B cell (primary cell): Measurements from ENCODE around the gene KANK2. TPM values are rescaled to one million over a fixed set of nuclear protein-coding genes. Genes with fewer than 3 reads are reported as not detected.
"Not testable (repeated sequence)": the region's sequence is repeated elsewhere in the genome, so short reads cannot be mapped to it uniquely, and the experiment has no call there.

Experiments
- ATAC-seq: fragments of 200-7000 bp; cut with Tn5 transposase; one replicate; pipeline ENCODE4 v1.10.0; 2021; ENCODE audit warnings: low read depth, mild to moderate bottlenecking, moderate number of reproducible peaks, moderate library complexity
- CTCF ChIA-PET: fragments of 350-600 bp; sonication (Branson Sonifier 250); formaldehyde crosslinking; loops from one replicate; lab custom pipeline; 2021; ENCODE audit warnings: antibody characterized with exemption, inconsistent platforms; lab: Charles Lee
- POLR2A ChIA-PET: fragments of 350-600 bp; sonication (Branson Sonifier 250); formaldehyde crosslinking; loops from one replicate; lab custom pipeline; 2021; ENCODE audit warnings: antibody characterized with exemption; lab: Charles Lee
- DNase-seq: peaks from one replicate; pipeline ENCODE4 v3.0.0; 2013
- H2AFZ ChIP-seq: 2 replicates; pipeline ENCODE4 v1.6.1; 2012; ENCODE audit warnings: mild to moderate bottlenecking, low read depth, low read length; ENCODE audit not compliant: insufficient read depth, poor library complexity, severe bottlenecking
- H3K27ac ChIP-seq, 2 donors: 1 replicate in 1 of 2; 2 replicates in 1 of 2; pipeline ENCODE4 v1.5.1; 2012 to 2013; ENCODE audit warnings: low read length in 2 of 2, mild to moderate bottlenecking in 2 of 2, moderate library complexity in 1 of 2
- H3K27me3 ChIP-seq, 4 experiments: fragments of 200-600 bp in 1 of 4; sonication (generic) in 1 of 4; replicated peaks in 1 of 4; 1 replicate in 2 of 4; 2 replicates in 2 of 4; pipeline versions ENCODE4 v1.6.1 to v1.7.0; 2013 to 2016; ENCODE audit warnings: low read length in 3 of 4, mild to moderate bottlenecking in 2 of 4, mixed read lengths in 1 of 4, moderate library complexity in 1 of 4; ENCODE audit not compliant: insufficient read depth in 4 of 4, control insufficient read depth in 3 of 4; ENCODE audit errors: control extremely low read depth in 1 of 4
- H3K36me3 ChIP-seq, 2 experiments: replicated peaks in 1 of 2; 1 replicate in 1 of 2; 2 replicates in 1 of 2; pipeline versions ENCODE4 v1.6.1 to v1.7.1; 2013; ENCODE audit warnings: low read length in 1 of 2; ENCODE audit not compliant: insufficient read depth in 2 of 2, control insufficient read depth in 1 of 2; ENCODE audit errors: control extremely low read depth in 1 of 2, extremely low read depth in 1 of 2
- H3K4me1 ChIP-seq, 2 donors: fragments of 200-600 bp in 1 of 2; sonication (generic) in 1 of 2; 1 replicate in 1 of 2; 2 replicates in 1 of 2; pipeline versions ENCODE4 v1.5.1 to v1.6.1; 2013 to 2017; ENCODE audit warnings: low read length in 2 of 2; ENCODE audit not compliant: control insufficient read depth in 2 of 2, insufficient read depth in 2 of 2
- H3K4me2 ChIP-seq: replicated peaks from 2 replicates; pipeline ENCODE3; 2012; ENCODE audit warnings: mild to moderate bottlenecking, low read depth, low read length; ENCODE audit not compliant: poor library complexity, severe bottlenecking
- H3K4me3 ChIP-seq, 5 experiments: fragments of 200-600 bp in 1 of 5; sonication (generic) in 1 of 5; 1 replicate in 3 of 5; 2 replicates in 2 of 5; pipeline versions ENCODE4 v1.5.1 to v1.7.0; 2011 to 2016; ENCODE audit warnings: low read length in 4 of 5, mild to moderate bottlenecking in 4 of 5, low read depth in 2 of 5, control low read depth in 1 of 5, moderate library complexity in 1 of 5; ENCODE audit not compliant: insufficient read depth in 1 of 5; ENCODE audit errors: control extremely low read depth in 1 of 5, extremely low read depth in 1 of 5
- H3K79me2 ChIP-seq: fragments of 200-600 bp; sonication (generic); one replicate; pipeline ENCODE4 v1.6.0; 2016; ENCODE audit warnings: low read length; ENCODE audit not compliant: control insufficient read depth, insufficient read depth
- H3K9ac ChIP-seq: fragments of 200-600 bp; sonication (generic); 2 replicates; pipeline ENCODE4 v1.6.1; 2017; ENCODE audit warnings: mild to moderate bottlenecking, low read length, moderate library complexity
- H3K9me3 ChIP-seq, 3 donors: one replicate each; pipeline versions ENCODE4 v1.6.1 to v1.7.1; 2013; ENCODE audit warnings: low read length in 2 of 3; ENCODE audit not compliant: control insufficient read depth in 2 of 3, insufficient read depth in 1 of 3; ENCODE audit errors: control extremely low read depth in 1 of 3
- H4K20me1 ChIP-seq: 2 replicates; pipeline ENCODE4 v1.6.0; 2012; ENCODE audit warnings: mild to moderate bottlenecking, low read length; ENCODE audit not compliant: insufficient read depth, control insufficient read depth, poor library complexity, severe bottlenecking
- H3K27ac Mint-ChIP-seq: one replicate; pipeline ENCODE4 v1.8.0; 2021; ENCODE audit warnings: mixed read lengths
- H3K27me3 Mint-ChIP-seq: one replicate; pipeline ENCODE4 v1.8.0; 2021; ENCODE audit warnings: mixed read lengths
- H3K4me1 Mint-ChIP-seq: one replicate; pipeline ENCODE4 v1.8.0; 2021; ENCODE audit warnings: mixed read lengths
- H3K4me3 Mint-ChIP-seq: one replicate; pipeline ENCODE4 v1.8.0; 2021; ENCODE audit warnings: mixed read lengths
- H3K9me3 Mint-ChIP-seq: one replicate; pipeline ENCODE4 v1.8.0; 2022; ENCODE audit warnings: mixed read lengths; ENCODE audit not compliant: insufficient read depth
- CTCF ChIP-seq: fragments of 200-600 bp; IDR thresholded peaks from one replicate; pipeline ENCODE4 v1.8.0; 2022; ENCODE audit warnings: antibody characterized with exemption, mild to moderate bottlenecking
- EZH2 ChIP-seq: IDR thresholded peaks from 2 replicates; pipeline ENCODE4 v1.6.1; 2012; ENCODE audit warnings: borderline replicate concordance, low read depth, mild to moderate bottlenecking, moderate library complexity, low read length; ENCODE audit not compliant: insufficient read depth, poor library complexity, severe bottlenecking
- WGBS: methylation state at CpG from one replicate; pipeline ENCODE4 v1.1.5; 2013; ENCODE audit warnings: missing lambda C conversion rate; ENCODE audit not compliant: insufficient coverage; 5-methylcytosine and 5-hydroxymethylcytosine counted together
- intact Hi-C: fragments of 100-400 bp; cut with micrococcal nuclease; formaldehyde crosslinking; loops from one replicate; pipeline ENCODE4 v1.10.0; 2022
- polyA plus RNA-seq: library from polyadenylated mRNA; depleted of rRNA; stranded (reverse); fragments of >200 nt; gene quantifications from 2 replicates; pipeline ENCODE4 v1.2.3, GENCODE V29; 2012
- total RNA-seq, 2 donors: library from RNA; stranded (reverse); fragments of 120-200 nt in 1 of 2; gene quantifications; 1 replicate in 1 of 2; 2 replicates in 1 of 2; pipeline versions ENCODE4 v1.2.3 to v1.2.4, GENCODE V29; 2013 to 2022

Gene KANK2
- total and polyA plus RNA-seq, 2 donors (not counting 1 experiment from before 2014, with no cell fraction given) = 0.54 to 18.9 TPM

DNA sequence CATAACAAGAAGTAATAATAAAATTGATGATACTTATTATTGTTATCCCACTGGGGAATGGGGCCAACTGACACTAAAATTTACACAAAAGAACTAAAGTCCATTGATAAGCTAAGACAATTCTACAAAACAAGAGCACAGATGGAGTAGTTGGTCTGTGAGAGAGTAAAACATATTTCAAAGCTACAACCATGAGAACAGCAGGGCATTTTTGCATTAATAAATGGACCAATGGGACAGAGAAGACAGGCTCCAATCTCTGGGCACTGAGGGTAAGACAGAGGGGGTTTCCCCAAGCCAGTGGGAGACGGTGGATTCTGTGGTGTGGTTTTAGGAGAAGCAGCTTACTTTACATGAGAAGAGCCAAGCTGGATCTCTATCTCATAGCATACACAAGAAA lies 14.4 kb downstream of the KANK2 start:
- Mint-ChIP-seq H3K4me3 (no peak overlapping the region), H3K9me3 (no peaks in the 10 kb centered on the region), H3K27ac (no peak overlapping the region), H3K4me1 (peaks cover 14% of the 10 kb centered on the region), H3K27me3 (peaks cover 19% of the 10 kb centered on the region)
- TF ChIP-seq CTCF = no peak
- no peak for TF ChIP-seq EZH2
- Histone ChIP-seq H3K27ac (no peak overlapping the region), H3K4me2 (no peak overlapping the region), H3K9me3 (no peaks in the 10 kb centered on the region), H3K4me3 (no peak overlapping the region), H3K27me3 (peaks cover 0 to 17% (median 5%) of the 10 kb centered on the region in 4 experiments), H3K36me3 (no peaks in the 10 kb centered on the region), H4K20me1 (no peaks in the 10 kb centered on the region), H3K79me2 (no peaks in the 10 kb centered on the region), H3K4me1 (peaks cover 12 to 15% of the 10 kb centered on the region in 2 donors), H2AFZ (no peak overlapping the region), H3K9ac (no peak overlapping the region)
- ChIA-PET CTCF (interaction anchor here (1.6 kb wide), 1 partner anchor 57 kb away, joined by 5 read pairs; no protein-coding TSS in a partner anchor), POLR2A (interaction anchor here (0.6 kb wide), 2 partner anchors 10 to 48 kb away, joined by 4 to 9 read pairs; no protein-coding TSS in a partner anchor)
- ATAC-seq = no peak
- no peak for DNase-seq
- intact Hi-C loops = no loop called here
- WGBS = no CpG with 5 or more reads among the region's 1 CpG

DNA sequence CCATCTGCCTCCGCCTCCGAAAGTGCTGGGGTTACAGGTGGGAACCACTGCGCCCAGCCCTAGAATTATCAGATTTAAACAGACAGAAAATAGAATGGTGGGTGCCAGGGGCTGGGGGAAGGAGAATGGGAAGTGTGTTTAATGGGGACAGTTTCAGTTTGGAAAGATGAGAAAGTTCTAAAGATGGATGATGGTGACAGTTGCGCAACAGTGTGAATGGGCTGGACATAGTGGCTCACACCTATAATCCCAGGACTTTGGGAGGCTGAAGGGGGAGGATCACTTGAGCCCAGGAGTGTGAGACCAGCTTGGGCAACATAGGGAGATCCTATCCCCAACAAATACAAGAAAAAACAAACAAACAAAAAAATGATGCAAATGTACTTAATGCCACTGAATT lies 15.9 kb downstream of the KANK2 start:
- peaks cover 12 to 15% of the 10 kb centered on the region in 2 donors for H3K4me1 ChIP-seq
- H3K9ac ChIP-seq = no peak overlapping the region
- Mint-ChIP-seq H3K27ac (peak overlapping the region; percentile 10), H3K4me1 (peaks cover 17% of the 10 kb centered on the region), H3K4me3 (peak overlapping the region; percentile 2), H3K9me3 (no peaks in the 10 kb centered on the region), H3K27me3 (peaks cover 23% of the 10 kb centered on the region)
- peaks cover 0 to under 1% (median 0%) of the 10 kb centered on the region in 3 donors for H3K9me3 ChIP-seq
- H3K4me2 ChIP-seq = no peak overlapping the region
- ChIA-PET POLR2A (no interaction called here), CTCF (no interaction called here)
- no peak overlapping the region for H2AFZ ChIP-seq
- WGBS = no CpG with 5 or more reads among the region's 4 CpGs
- intact Hi-C loops = no loop called here
- DNase-seq (no peak), ATAC-seq (no peak)
- peaks cover 0 to 20% (median 7%) of the 10 kb centered on the region in 4 experiments for H3K27me3 ChIP-seq
- no peak overlapping the region for H3K4me3 ChIP-seq
- no peak overlapping the region for H3K27ac ChIP-seq
- H3K36me3 ChIP-seq = no peaks in the 10 kb centered on the region
- no peaks in the 10 kb centered on the region for H3K79me2 ChIP-seq
- TF ChIP-seq EZH2 (no peak), CTCF (no peak)
- H4K20me1 ChIP-seq = no peaks in the 10 kb centered on the region

- not testable (repeated sequence) for H3K4me2 ChIP-seq
These were observed 16.4 kb downstream of the KANK2 start for GRCh38 chr19:11180975-11181374.

More at GRCh38 chr19:11180975-11181374, 16.4 kb downstream of the KANK2 start:
- Histone ChIP-seq H3K27me3 (peaks cover 0 to 20% (median 7%) of the 10 kb centered on the region in 4 experiments), H3K4me1 (peaks cover 12 to 15% of the 10 kb centered on the region in 2 donors)
- H3K4me3 ChIP-seq, ATAC-seq, H3K4me3 Mint-ChIP-seq, H2AFZ ChIP-seq, H3K36me3 ChIP-seq, H3K27ac ChIP-seq, POLR2A ChIA-PET, H4K20me1 ChIP-seq, H3K27ac Mint-ChIP-seq, H3K9me3 Mint-ChIP-seq, H3K9me3 ChIP-seq, intact Hi-C loops, H3K9ac ChIP-seq, CTCF ChIA-PET, H3K79me2 ChIP-seq, DNase-seq: not testable (repeated sequence)
- Mint-ChIP-seq H3K27me3 (peaks cover 23% of the 10 kb centered on the region), H3K4me1 (peaks cover 17% of the 10 kb centered on the region)
- 100% methylated on average over 3 of the region's 8 CpGs for WGBS
